Measurements from ENCODE around the gene SPATA31C1. TPM values are rescaled to one million over a fixed set of nuclear protein-coding genes. Genes with fewer than 3 reads are reported as not detected.

Gene SPATA31C1
- total and polyA plus RNA-seq, 12 donors, result not detected

- intact Hi-C loops (cut with DNase I), result loop anchor here in 1 of 10 donors (10.0 kb wide), 1 partner anchor 610 kb away; no protein-coding TSS in a partner anchor
- ATAC-seq, result no peak
Measured at GRCh38 chr9:87964826-87965225, 47.1 kb downstream of the SPATA31C1 start.

GRCh38 chr9:87968155-87968554, 50.4 kb downstream of the SPATA31C1 start:
- ATAC-seq (peak in 2 of 8 donors; percentile 7 to 55), DNase-seq (no peak)
- no peak for TF ChIP-seq CTCF (IDR thresholded peaks at IDR 0.05)

More at GRCh38 chr9:87964826-87965225, 47.1 kb downstream of the SPATA31C1 start:
- H3K27me3 ChIP-seq, result no peaks in the 10 kb centered on the region
- DNase-seq, result no peak
- no peak overlapping the region for H3K4me3 ChIP-seq
- no peak for TF ChIP-seq CTCF (IDR thresholded peaks at IDR 0.05)
- 66 to 81% methylated on average over 4 of the region's 4 CpGs for WGBS, 2 donors
- H3K27ac ChIP-seq, result no peak overlapping the region
- peaks cover 0 to 3% (median 0%) of the 10 kb centered on the region in 11 donors for H3K9me3 ChIP-seq
- no peaks in the 10 kb centered on the region for H3K4me1 ChIP-seq
- peaks cover 0 to 23% (median 0%) of the 10 kb centered on the region in 9 donors for H3K36me3 ChIP-seq

GRCh38 chr9:87970602-87971001, 52.8 kb downstream of the SPATA31C1 start:
- intact Hi-C loops (cut with DNase I), result no loop called here
- 96% methylated on average over 10 of the region's 10 CpGs for WGBS, 2 donors
- H3K4me1 ChIP-seq, result peaks cover 0 to 19% (median 11%) of the 10 kb centered on the region in 9 donors
- no peaks in the 10 kb centered on the region for H3K27me3 ChIP-seq
- no peaks in the 10 kb centered on the region for H3K9me3 ChIP-seq
- ATAC-seq (no peak), DNase-seq (no peak)
- H3K36me3 ChIP-seq, result peaks cover 0 to 23% (median 0%) of the 10 kb centered on the region in 9 donors
- TF ChIP-seq CTCF (IDR thresholded peaks at IDR 0.05), result no peak
- H3K4me3 ChIP-seq, result no peak overlapping the region
- H3K27ac ChIP-seq, result no peak overlapping the region

More at GRCh38 chr9:87968155-87968554, 50.4 kb downstream of the SPATA31C1 start:
- H3K4me1 ChIP-seq, result no peaks in the 10 kb centered on the region
- H3K27me3 ChIP-seq, result no peaks in the 10 kb centered on the region
- H3K9me3 ChIP-seq, result no peaks in the 10 kb centered on the region
- intact Hi-C loops (cut with DNase I), result loop anchor here in 1 of 10 donors (10.0 kb wide), 1 partner anchor 607 kb away; no protein-coding TSS in a partner anchor
- H3K36me3 ChIP-seq, result peaks cover 0 to 23% (median 0%) of the 10 kb centered on the region in 9 donors
- no peak overlapping the region for H3K27ac ChIP-seq
- 64 to 78% methylated on average over 6 of the region's 6 CpGs for WGBS, 2 donors
- no peak overlapping the region for H3K4me3 ChIP-seq

- ATAC-seq (no peak), DNase-seq (no peak)
- no peak for TF ChIP-seq CTCF (IDR thresholded peaks at IDR 0.05)
- no peaks in the 10 kb centered on the region for H3K27me3 ChIP-seq
- intact Hi-C loops (cut with DNase I), result no loop called here
- peaks cover 0 to 19% (median 11%) of the 10 kb centered on the region in 9 donors for H3K4me1 ChIP-seq
- no peak overlapping the region for H3K4me3 ChIP-seq
- H3K36me3 ChIP-seq, result peaks cover 0 to 6% (median 0%) of the 10 kb centered on the region in 9 donors
- 85 to 87% methylated on average over 5 of the region's 5 CpGs for WGBS, 2 donors
- H3K9me3 ChIP-seq, result no peaks in the 10 kb centered on the region
- no peak overlapping the region for H3K27ac ChIP-seq
Measured at GRCh38 chr9:87973122-87973521, 55.4 kb downstream of the SPATA31C1 start.

Other genes with a start within 250 kb of the SPATA31C1 start
- gene CTSL, start 191.8 kb upstream of the SPATA31C1 start, total RNA-seq, result 100 to 1,000 TPM; 109 to 189 (median 134) TPM
- 100 to 1,000 TPM in 1 of 2 donors, 10 to 100 TPM in 1; 75.8 to 150 TPM for gene CTSL, start 191.8 kb upstream of the SPATA31C1 start, polyA plus RNA-seq
- gene SPATA31E1, start 35.1 kb upstream of the SPATA31C1 start, total RNA-seq, result not detected
- not detected for gene SPATA31E1, start 35.1 kb upstream of the SPATA31C1 start, polyA plus RNA-seq
- 1 to 10 TPM in 9 of 10 donors, under 1 TPM in 1; 1.00 to 6.4 (median 2.3) TPM for gene CDK20, start 56.6 kb downstream of the SPATA31C1 start, total RNA-seq
- 1 to 10 TPM; 3.1 TPM for gene CDK20, start 56.6 kb downstream of the SPATA31C1 start, polyA plus RNA-seq
- not detected for gene SPATA31C2, start 220.5 kb downstream of the SPATA31C1 start, total RNA-seq
- not detected for gene SPATA31C2, start 220.5 kb downstream of the SPATA31C1 start, polyA plus RNA-seq